GM18517 (cell line): ENCODE data around the gene MOCS1.

Experiments used
- ATAC-seq: cut with Tn5 transposase; IDR thresholded peaks from one replicate; pipeline ENCODE4 v1.9.1; 2021; ENCODE audit warnings: mild to moderate bottlenecking, moderate library complexity; ENCODE audit not compliant: unreplicated experiment

MOCS1 gene

DNA sequence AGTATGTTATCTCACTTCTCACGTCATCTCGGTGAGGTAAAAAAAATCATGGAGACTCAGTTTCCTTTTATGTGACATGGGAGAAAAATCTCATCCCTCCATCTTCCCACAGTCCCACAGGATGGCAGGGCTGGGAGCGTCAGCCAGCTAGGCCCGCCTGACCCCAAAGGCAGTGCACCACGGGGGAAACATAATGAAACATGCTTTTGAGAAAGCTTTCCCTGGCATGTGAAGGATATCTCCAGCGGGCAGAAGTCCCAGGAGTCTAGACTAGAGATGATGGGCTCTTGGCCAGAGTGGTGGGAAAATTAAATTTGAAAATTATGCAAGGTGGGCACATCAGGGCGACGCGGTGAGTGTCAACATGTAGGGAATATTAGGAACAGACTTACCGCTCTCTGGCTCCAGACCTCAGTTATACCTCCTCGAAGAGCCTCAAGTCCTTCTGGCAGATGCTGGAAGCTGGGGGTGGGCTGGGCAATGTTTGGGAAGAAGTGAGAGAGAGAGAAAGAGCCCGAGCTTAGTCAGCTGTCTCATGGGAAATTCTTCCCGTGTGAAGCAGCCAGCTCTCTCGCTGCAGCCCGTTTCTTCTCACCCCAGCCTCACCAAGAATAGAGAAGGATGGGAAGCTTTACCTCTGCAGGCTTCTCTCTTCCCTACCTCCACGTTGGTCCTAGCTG, 52.3 kb downstream of the MOCS1 start:
- ATAC-seq: no peak

DNA sequence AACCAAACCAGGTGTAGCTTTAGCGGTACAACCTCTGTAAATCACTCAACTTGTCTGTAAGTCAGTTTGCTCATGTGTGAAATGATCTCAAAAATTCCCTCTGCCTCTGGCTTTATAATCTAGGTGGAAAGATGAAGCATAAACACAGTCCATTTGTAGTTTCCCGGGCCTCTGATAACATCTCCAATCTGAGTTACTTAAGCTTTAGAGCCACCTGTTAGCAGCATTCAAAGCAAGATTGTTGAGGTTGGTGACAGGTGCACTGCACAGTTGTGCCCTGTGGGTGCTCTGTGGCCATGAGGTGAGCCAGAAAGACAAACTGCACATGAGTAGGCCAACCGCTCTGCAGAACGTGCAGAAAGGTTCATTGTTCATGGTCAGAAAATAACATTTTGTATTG, 53.7 kb downstream of the MOCS1 start:
- ATAC-seq: no peak

DNA sequence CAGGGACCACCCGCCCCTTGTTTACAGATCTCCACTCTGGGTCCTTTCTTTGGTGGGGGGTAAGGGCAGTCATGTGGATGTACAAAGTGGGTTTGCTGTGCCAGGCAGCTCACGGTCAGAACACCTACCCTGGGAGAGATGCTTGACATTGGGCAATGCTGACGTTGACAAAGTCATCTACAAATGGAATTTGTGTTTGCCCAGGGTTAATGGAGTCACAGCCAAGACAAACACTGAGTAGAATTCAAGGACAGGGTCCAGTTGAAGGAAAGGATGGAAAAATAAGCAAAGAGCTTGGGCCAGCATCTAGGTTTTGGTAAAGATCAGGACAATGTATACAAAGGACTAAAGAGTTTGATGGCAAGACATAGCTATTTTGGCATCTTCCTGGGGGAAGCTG, 54.7 kb downstream of the MOCS1 start:
- ATAC-seq: no peak

DNA sequence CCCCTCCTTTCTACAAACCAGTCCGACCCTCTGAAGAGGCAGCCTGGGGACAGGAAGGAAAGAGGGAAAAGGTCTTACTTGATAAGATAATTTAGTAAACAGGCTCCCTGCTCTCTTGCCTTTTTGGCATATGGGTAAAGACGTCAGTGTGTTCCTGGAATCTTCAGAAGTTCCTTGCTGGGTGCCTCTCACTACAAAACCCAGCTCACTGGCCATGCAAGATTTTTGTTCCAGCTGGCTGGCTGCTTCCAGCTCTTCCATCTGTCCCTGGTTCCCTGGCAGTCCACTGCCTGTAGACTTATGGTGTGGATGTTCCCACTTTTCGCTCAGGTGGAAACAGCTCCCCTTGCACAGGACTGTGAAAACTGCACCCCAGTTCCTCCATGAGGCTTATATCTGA, 57.4 kb downstream of the MOCS1 start:
- ATAC-seq: no peak

DNA sequence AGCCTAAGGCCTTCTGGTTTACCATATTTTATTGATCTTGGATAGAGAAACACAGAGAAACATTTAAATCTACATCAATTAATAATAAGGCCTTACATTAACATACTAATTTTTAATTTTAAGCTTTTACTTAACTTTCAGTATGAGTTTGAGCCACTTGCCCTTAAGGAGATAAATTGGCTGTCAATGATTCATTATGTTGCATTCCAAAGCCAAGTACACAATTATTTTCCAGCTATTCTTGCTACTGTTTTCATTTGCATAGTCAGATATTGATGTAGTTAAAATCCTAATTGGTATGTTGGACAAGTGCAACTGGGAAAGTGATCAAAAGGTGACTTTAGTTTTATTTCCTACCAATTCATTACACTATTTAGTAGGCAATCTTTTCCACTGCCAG, 58.2 kb downstream of the MOCS1 start:
- no peak for ATAC-seq

DNA sequence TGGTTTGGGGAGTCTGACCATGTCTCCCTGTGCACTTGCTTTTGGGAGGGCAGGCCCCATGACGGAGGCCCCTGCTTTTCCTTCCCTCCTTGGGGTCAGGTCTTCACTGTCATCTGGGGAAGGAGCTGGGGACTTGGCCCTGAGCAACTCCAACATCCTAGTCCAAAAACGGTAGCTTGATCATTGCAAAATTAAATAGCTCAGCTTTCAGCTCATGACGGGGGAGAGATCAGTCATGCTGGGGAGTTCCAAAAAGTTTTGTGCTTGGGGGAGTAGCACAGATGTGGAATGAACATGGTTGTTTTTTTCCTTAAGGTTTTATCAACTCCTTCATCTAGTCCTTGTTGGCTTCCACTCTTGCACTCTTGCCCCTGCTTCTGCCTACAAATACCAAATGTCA, 60.8 kb downstream of the MOCS1 start:
- ATAC-seq: no peak

DNA sequence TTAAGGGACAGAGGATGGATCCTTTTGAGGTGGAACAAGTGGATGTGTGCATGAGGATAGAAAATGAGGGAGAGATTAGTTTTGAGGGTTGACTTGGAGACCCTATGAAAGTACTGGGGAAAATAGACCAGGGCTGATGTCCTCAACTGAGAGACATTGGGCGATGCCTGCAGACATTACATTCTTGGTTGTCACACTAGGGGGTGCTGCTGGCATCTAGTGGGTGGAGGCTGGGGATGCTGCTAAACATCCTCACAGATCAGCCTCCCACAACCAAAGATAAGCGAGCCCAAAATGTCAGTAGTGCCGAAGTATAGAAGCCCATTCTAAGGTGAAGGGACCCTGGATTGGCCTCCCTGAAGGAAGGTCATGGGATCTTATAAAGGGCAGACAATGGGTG, 63.3 kb downstream of the MOCS1 start:
- no peak for ATAC-seq

DNA sequence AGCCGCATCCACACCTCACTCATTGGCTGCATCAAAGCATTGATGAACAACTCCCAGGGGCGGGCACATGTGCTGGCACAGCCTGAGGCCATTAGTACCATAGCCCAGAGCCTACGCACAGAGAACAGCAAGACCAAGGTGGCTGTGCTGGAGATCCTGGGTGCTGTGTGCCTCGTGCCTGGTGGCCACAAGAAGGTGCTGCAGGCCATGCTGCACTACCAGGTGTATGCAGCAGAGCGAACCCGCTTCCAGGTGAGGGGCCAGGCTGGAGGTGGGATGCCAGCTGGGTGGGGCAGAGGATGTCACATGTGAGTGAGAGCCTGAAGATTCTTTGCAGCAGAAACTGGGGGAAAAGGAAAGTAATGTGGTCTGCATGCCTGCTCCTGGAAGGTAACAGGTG, 66.7 kb downstream of the MOCS1 start:
- ATAC-seq: no peak

DNA sequence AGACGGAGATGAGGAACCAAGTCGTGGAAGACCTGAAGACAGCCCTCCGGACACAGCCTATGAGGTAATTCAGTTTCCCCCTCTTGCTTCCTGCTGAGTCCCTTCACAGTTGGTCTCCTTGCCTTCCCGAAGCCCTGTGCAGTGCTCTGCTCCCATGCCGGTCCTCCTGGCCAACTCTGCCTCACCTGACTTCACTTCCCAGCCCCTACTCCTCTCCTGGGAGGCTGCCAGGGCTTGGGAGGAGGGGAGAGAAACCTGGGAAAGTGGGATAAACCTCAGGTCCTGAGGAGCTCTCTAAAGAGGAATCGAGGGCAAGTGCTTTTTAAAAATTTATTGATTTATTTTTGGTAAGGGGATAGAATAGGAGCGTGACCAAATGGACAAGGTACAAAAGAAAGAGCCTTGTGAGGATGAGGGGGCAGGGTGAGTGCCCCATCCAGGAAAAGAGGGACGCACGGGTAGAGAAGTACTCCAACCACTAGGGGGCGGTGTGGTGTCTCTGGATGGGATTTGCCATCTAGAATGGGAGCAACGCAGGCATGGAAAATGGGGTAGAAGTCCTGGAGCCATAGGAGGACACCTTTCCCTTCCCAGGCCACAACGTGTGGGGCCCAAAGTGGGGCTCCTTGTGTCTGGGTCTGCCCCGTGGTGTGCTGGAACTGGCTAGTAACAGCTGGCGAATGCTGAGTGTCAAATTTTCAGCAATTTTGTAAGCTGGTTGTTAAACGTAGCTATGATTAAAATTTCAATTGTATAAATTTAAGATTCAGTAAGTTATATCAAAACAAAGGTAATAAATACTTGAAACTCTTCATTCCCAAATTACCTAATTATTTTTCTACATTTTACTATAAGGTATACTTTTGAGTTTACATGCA, 69.0 kb downstream of the MOCS1 start:
- ATAC-seq: no peak

DNA sequence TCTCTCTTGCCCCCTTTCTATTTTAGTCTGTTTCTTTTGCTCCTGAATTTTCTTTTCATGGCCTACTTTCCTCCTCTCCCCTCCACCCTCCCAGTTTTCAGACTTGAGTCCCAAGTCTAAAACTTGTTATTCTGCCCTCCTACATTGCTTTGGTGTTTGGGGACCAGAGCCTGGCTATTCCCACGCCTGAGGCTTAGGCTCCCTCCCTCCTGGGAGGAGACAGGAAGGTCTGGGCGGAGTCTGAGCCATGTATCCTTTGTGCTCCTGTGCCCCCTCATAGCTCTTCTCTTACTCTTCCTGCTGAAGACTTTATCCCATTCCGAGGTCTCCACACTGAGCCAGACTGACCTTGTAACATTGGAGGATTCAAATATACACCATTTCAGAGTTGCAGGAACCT, 72.6 kb downstream of the MOCS1 start:
- ATAC-seq: no peak

DNA sequence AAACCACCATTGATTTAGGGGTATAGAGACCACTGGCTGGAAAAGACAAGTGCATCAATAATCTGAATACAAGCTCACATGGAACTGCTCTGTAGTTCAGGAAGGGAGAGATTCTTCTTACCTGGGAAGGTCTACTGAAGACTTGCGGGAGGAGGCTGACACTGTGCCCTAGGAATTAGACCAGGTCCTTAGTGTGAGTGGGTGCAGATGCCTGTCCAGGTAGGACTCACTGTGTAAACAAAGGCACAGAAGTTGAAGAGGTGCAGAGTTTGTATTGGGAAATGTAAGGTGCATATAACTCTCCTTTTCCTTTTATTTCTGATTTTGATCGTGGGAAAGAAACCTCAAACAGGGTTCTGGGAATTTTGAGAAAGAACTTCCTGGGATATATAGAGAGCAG, 75.2 kb downstream of the MOCS1 start:
- ATAC-seq: no peak

DNA sequence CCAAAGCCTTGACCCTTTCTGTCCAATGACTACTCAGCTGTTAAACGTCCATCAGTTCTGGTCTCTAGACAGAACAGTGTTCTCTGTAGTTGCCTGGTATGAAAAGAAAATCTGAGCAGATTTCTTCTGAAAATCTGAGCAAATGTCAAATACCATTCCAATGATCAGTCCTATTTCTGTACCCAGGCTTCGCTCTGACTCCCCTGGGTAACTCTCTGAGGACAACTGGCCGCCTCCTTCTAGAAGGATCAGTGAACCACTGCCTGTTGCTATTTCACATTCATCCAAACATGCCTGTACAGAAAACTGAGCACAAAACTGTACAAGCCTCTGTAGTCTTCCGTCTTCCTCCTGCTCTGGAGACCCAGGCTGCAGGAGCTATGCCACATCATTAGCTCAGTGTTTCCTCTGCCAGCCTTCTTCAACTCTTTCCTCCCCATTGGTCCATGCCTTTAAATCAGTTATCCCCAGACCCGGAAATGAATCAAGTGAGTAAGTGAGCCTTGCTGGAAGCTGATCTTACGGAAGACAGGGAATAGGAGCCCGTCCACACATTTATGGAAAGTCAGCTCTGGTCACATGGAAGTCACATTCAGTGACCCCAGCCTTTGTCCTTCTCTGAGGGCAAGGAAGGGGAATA, 78.8 kb downstream of the MOCS1 start:
- ATAC-seq: no peak
